Kidney (tissue), 14 donors: ENCODE results near the gene OR10H2. TPM values are rescaled to one million over a fixed set of nuclear protein-coding genes. Genes with fewer than 3 reads are reported as not detected.

Source experiments
- DNase-seq, 5 donors: peaks; one replicate each; pipeline ENCODE4 v3.0.0-alpha.2; 2013 to 2020
- FAIRE-seq: peaks from 2 replicates; lab custom pipeline; 2012; peaks lifted over from hg19 to GRCh38; lab: Jason Lieb, UNC
- H3K27ac ChIP-seq, 2 donors: one replicate each; pipeline ENCODE4 v1.7.0; 2013; ENCODE audit warnings: low read depth in 2 of 2, low read length in 2 of 2, inconsistent platforms in 1 of 2
- H3K27me3 ChIP-seq: one replicate; pipeline ENCODE4 v1.7.1; 2013; ENCODE audit warnings: low read length, inconsistent platforms; ENCODE audit not compliant: control insufficient read depth, insufficient read depth
- H3K36me3 ChIP-seq, 3 donors: one replicate each; pipeline versions ENCODE4 v1.7.0 to v1.7.1; 2013; ENCODE audit warnings: low read length in 3 of 3, control low read depth in 1 of 3, inconsistent platforms in 1 of 3; ENCODE audit not compliant: insufficient read depth in 3 of 3, control insufficient read depth in 2 of 3
- H3K4me1 ChIP-seq, 3 donors: one replicate each; pipeline versions ENCODE4 v1.7.0 to v1.7.1; 2013; ENCODE audit warnings: low read length in 3 of 3, inconsistent platforms in 1 of 3, low read depth in 1 of 3; ENCODE audit not compliant: control insufficient read depth in 2 of 3, insufficient read depth in 2 of 3
- H3K4me3 ChIP-seq, 3 donors: one replicate each; pipeline versions ENCODE4 v1.7.0 to v1.8.1; 2013; ENCODE audit warnings: low read length in 3 of 3, control low read depth in 1 of 3, inconsistent platforms in 1 of 3
- H3K9ac ChIP-seq, 3 donors: one replicate each; pipeline versions ENCODE4 v1.7.0 to v1.7.1; 2013; ENCODE audit warnings: low read length in 3 of 3, control low read depth in 1 of 3, inconsistent platforms in 1 of 3
- H3K9me3 ChIP-seq, 3 donors: one replicate each; pipeline versions ENCODE4 v1.7.0 to v1.7.1; 2013; ENCODE audit warnings: low read length in 3 of 3, control low read depth in 1 of 3, inconsistent platforms in 1 of 3; ENCODE audit not compliant: control insufficient read depth in 2 of 3, insufficient read depth in 1 of 3
- intact Hi-C: fragments of 100-400 bp; cut with DNase I; formaldehyde crosslinking; loops from one replicate; pipeline ENCODE4 v1.11.1; 2022
- polyA plus RNA-seq: library from polyadenylated mRNA; stranded (reverse); fragments of 350-450 nt; fragmentation: Illumina TruSeq; extraction: RNeasy Lipid Tissue Mini Kit (QIAGEN cat#74804); gene quantifications from one replicate; pipeline ENCODE4 v1.2.3, GENCODE V29; 2014; ENCODE audit warnings: low read depth, low replicate concordance; ENCODE audit not compliant: insufficient read depth
- total RNA-seq: library from RNA; stranded (reverse); fragmentation: NEBNext Ultra II Directional; extraction: Animal tissue kit (Norgen Biotek cat#: 25700); gene quantifications from one replicate; pipeline ENCODE4 v1.2.1, GENCODE V29; 2021
- TF ChIP-seq, protein P1 (sequence below): IDR thresholded peaks from 3 replicates; pipeline ENCODE4 v1.5.1; 2012; ENCODE audit warnings: mild to moderate bottlenecking, moderate library complexity, borderline replicate concordance; ENCODE audit not compliant: insufficient read depth; ENCODE audit errors: extremely low read depth
- donor health status: control.
- donor health status: control.
- donor health status: control.
- donor health status: control.
- donor health status: control.
- donor health status: DM: yes; HTN: yes; CAD: no.
- donor health status: Normal renal cell carcinoma (clear cell type).

Gene OR10H2
- total and polyA plus RNA-seq, 2 donors from 2014 or later, result not detected

DNA sequence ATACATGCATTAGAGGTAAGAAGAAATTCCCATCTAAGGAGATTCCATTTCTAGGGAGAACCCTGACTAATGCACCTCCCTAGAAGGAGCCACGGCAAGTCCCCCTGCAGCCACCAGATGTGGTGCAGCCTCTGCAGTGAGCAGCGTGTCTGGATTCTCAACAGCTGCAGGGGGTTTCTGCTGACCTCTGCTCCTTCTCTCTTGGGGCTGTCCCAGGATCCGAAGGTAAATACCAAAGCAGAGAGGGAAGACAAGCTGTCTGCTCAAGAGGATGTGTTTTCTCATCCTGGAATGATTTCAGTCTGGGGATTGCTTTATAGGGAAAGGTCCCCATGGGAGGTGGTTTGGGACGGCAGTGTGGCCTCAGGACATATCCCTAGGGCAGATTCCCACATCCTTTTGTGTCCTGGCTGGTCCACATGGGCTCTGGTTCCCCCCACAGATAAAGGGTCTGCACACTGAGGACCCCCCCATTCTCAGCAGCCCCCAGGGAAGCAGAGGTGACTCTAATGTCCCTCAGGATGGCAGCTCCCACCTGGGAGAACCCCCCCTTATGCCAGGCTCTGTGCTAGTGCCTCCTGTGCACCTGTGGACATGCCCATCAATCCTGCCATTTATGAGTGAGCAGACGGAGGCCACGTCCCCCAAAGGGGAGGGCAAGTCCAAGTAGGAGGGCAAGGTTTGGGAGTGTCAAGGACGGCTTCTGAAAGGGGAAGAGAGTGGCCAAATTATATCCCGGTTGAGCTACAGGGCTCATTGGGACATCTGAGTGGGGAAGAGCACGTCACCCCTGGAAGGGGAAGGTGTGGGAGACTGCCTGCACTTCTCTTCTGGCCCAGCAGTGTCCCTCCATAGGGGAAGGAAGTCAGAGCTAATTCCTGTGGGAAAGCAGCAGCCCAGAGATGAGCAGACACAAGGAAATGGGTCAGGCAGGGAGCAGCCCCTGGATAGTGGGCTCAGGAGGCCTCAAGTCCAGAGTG lies 49.5 kb downstream of the OR10H2 start:
- FAIRE-seq (no peak), DNase-seq (no peak)
- Histone ChIP-seq H3K9me3 (no peaks in the 10 kb centered on the region), H3K4me1 (no peaks in the 10 kb centered on the region), H3K27me3 (no peaks in the 10 kb centered on the region), H3K36me3 (no peaks in the 10 kb centered on the region), H3K27ac (no peak overlapping the region), H3K9ac (no peak overlapping the region), H3K4me3 (no peak overlapping the region)
- TF ChIP-seq, protein P1, sequence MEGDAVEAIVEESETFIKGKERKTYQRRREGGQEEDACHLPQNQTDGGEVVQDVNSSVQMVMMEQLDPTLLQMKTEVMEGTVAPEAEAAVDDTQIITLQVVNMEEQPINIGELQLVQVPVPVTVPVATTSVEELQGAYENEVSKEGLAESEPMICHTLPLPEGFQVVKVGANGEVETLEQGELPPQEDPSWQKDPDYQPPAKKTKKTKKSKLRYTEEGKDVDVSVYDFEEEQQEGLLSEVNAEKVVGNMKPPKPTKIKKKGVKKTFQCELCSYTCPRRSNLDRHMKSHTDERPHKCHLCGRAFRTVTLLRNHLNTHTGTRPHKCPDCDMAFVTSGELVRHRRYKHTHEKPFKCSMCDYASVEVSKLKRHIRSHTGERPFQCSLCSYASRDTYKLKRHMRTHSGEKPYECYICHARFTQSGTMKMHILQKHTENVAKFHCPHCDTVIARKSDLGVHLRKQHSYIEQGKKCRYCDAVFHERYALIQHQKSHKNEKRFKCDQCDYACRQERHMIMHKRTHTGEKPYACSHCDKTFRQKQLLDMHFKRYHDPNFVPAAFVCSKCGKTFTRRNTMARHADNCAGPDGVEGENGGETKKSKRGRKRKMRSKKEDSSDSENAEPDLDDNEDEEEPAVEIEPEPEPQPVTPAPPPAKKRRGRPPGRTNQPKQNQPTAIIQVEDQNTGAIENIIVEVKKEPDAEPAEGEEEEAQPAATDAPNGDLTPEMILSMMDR, result no peak
- intact Hi-C loops, result no loop called here

Other genes starting within 250 kb of the OR10H2 start
- not detected for gene PGLYRP2, start 248.5 kb upstream of the OR10H2 start, total RNA-seq
- gene PGLYRP2, start 248.5 kb upstream of the OR10H2 start, polyA plus RNA-seq, result not detected
- gene CYP4F22, start 219.5 kb upstream of the OR10H2 start, total RNA-seq, result 0.09 TPM
- not detected for gene CYP4F22, start 219.5 kb upstream of the OR10H2 start, polyA plus RNA-seq
- not detected for gene CYP4F8, start 112.8 kb upstream of the OR10H2 start, total RNA-seq
- gene CYP4F8, start 112.8 kb upstream of the OR10H2 start, polyA plus RNA-seq, result not detected
- gene CYP4F3, start 87.1 kb upstream of the OR10H2 start, total RNA-seq, result 2.2 TPM
- gene CYP4F3, start 87.1 kb upstream of the OR10H2 start, polyA plus RNA-seq, result 17.9 TPM
- gene CYP4F12, start 54.9 kb upstream of the OR10H2 start, total RNA-seq, result 4.4 TPM
- gene CYP4F12, start 54.9 kb upstream of the OR10H2 start, polyA plus RNA-seq, result 10.2 TPM
- not detected for gene OR10H3, start 10.0 kb downstream of the OR10H2 start, total RNA-seq
- not detected for gene OR10H3, start 10.0 kb downstream of the OR10H2 start, polyA plus RNA-seq
- gene OR10H5, start 59.6 kb downstream of the OR10H2 start, total RNA-seq, result not detected
- gene OR10H5, start 59.6 kb downstream of the OR10H2 start, polyA plus RNA-seq, result not detected
- 0.09 TPM for gene OR10H1, start 87.6 kb downstream of the OR10H2 start, total RNA-seq
- gene OR10H1, start 87.6 kb downstream of the OR10H2 start, polyA plus RNA-seq, result not detected
- 0.31 TPM for gene CYP4F2, start 170.1 kb downstream of the OR10H2 start, total RNA-seq
- 16.8 TPM for gene CYP4F2, start 170.1 kb downstream of the OR10H2 start, polyA plus RNA-seq
- 2.1 TPM for gene CYP4F11, start 206.5 kb downstream of the OR10H2 start, total RNA-seq
- 7.2 TPM for gene CYP4F11, start 206.5 kb downstream of the OR10H2 start, polyA plus RNA-seq
- gene OR10H4, start 221.0 kb downstream of the OR10H2 start, total RNA-seq, result not detected
- gene OR10H4, start 221.0 kb downstream of the OR10H2 start, polyA plus RNA-seq, result not detected